HG03025 (cell line): ENCODE results near the gene UPP2.

Experiments
- ATAC-seq: cut with Tn5 transposase; IDR thresholded peaks from one replicate; pipeline ENCODE4 v1.9.1; 2021; ENCODE audit warnings: mild to moderate bottlenecking, moderate library complexity; ENCODE audit not compliant: unreplicated experiment, low FRiP score

The UPP2 gene

GRCh38 chr2:158135096-158135495, 33.4 kb downstream of the UPP2 start:
- ATAC-seq = no peak

GRCh38 chr2:158138255-158138654, 36.6 kb downstream of the UPP2 start:
- ATAC-seq = no peak

GRCh38 chr2:158140201-158140600, 38.5 kb downstream of the UPP2 start:
- no peak for ATAC-seq

GRCh38 chr2:158142165-158142564, 40.5 kb downstream of the UPP2 start:
- no peak for ATAC-seq

GRCh38 chr2:158142568-158143332, 41.1 kb downstream of the UPP2 start:
- ATAC-seq = no peak

- no peak for ATAC-seq
These were observed 42.2 kb downstream of the UPP2 start for GRCh38 chr2:158143703-158144360.

- no peak for ATAC-seq
These were observed 43.4 kb downstream of the UPP2 start for GRCh38 chr2:158144914-158145625.

GRCh38 chr2:158153270-158154015, 51.8 kb downstream of the UPP2 start:
- ATAC-seq = no peak

- no peak for ATAC-seq
These were observed 52.9 kb downstream of the UPP2 start for GRCh38 chr2:158154596-158154995.

- ATAC-seq = no peak
These were observed 71.0 kb downstream of the UPP2 start for GRCh38 chr2:158172719-158173118.

GRCh38 chr2:158174495-158174894, 72.8 kb downstream of the UPP2 start:
- ATAC-seq = no peak

- ATAC-seq = no peak
These were observed 73.3 kb downstream of the UPP2 start for GRCh38 chr2:158174956-158175355.

GRCh38 chr2:158178646-158179045, 77.0 kb downstream of the UPP2 start:
- ATAC-seq = no peak

- no peak for ATAC-seq
These were observed 78.0 kb downstream of the UPP2 start for GRCh38 chr2:158179660-158180059.

- ATAC-seq = no peak
These were observed 79.5 kb downstream of the UPP2 start for GRCh38 chr2:158181171-158181570.

- ATAC-seq = no peak
These were observed 81.1 kb downstream of the UPP2 start for GRCh38 chr2:158182676-158183295.

- ATAC-seq = no peak
These were observed 82.3 kb downstream of the UPP2 start for GRCh38 chr2:158184001-158184400.

GRCh38 chr2:158184556-158185343, 83.1 kb downstream of the UPP2 start:
- ATAC-seq = no peak
